Skin epidermis (tissue), 12 donors: Measurements from ENCODE around the gene SREK1IP1.

Source experiments
- H3K27ac ChIP-seq, 21 experiments: fragments of 200-600 bp; sonication (generic) in 11 of 21; one replicate each; pipeline ENCODE4 v1.5.0; 2020; ENCODE audit warnings: mild to moderate bottlenecking in 3 of 21, inconsistent platforms in 2 of 21, moderate library complexity in 2 of 21
- H3K4me3 ChIP-seq, 7 experiments: fragments of 200-600 bp; sonication (generic) in 2 of 7; one replicate each; pipeline ENCODE4 v1.5.0; 2020; ENCODE audit warnings: inconsistent platforms in 2 of 7, mild to moderate bottlenecking in 2 of 7, moderate library complexity in 1 of 7

SREK1IP1 gene

DNA sequence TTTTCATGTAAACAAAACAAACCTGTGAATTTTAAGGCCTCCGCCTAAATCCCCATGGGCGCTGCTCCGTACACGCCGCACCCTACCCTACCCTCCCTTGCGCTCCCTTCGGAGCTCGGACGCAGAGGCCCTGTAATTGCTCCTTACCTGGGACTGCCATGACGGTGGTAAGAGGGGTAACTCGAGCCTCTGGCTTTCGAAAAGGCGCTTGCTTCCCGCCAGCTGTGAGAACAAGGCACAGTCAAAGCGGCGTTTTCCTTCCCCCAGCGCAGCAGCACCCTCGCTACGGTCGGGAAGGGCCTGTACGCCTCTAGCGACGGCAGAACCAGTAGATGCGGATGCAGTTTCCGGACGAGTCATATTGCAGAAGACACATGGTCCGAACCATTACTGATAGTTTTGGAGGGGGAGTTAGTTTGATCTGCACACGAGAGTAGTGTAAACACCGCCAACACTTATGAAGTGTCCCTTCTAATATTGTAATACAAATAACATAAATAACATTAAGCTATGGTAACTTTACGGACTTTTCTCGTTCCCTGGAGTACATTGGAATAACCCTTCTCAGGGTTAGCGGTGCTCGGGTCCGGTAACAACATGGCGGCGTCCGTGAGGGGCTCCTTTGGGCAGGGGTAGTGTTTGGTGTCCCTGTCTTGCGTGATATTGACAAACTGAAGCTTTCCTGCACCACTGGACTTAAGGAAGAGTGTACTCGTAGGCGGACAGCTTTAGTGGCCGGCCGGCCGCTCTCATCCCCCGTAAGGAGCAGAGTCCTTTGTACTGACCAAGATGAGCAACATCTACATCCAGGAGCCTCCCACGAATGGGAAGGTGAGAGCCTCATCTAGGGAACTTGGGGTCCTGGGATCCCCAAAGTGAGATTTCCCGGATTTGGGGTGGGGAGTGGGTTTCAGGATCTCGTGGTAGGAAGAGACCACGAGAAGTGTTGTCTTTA is at the start of gene SREK1IP1, which contains the start of gene CWC27:
TSS of gene SREK1IP1 (minus strand) at position 334 of the 955 bp plus-strand sequence. CDS start at position 160, 174 bp downstream.
TSS of gene CWC27 (plus strand) at position 573 of the 955 bp plus-strand sequence. CDS start at position 790, 217 bp downstream.
- peak within 1 kb of the TSS; percentile 59 to 98 (median 84) for H3K4me3 ChIP-seq
- peak within 1 kb of the TSS; percentile 77 to 99 (median 94) for H3K27ac ChIP-seq

- H3K27ac ChIP-seq = peak overlapping the region in 1 of 21 experiments; percentile 20
Observed at GRCh38 chr5:64818245-64818644, 49.8 kb upstream of the SREK1IP1 start.

DNA sequence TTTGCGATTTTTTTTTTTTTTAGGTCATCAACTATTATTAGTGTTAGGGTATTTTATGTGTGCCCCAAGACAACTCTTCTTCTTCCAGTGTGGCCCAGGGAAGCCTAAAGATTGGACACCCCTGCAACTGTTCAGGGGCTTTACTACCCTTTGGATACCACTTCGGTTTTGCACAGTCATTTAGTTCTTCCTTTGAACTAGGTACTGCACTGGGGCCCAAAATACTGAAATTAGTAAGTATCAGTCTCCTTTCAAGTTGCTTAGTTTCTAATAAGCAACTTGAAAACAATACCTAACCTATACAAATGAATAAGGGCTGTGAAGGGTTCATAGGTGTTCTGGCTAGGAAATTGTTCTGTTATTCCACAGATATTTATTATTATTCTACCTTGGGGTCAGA is 45.6 kb upstream of the SREK1IP1 start:
- Histone ChIP-seq H3K27ac (no peak overlapping the region), H3K4me3 (no peak overlapping the region)

More at GRCh38 chr5:64818245-64818644, 49.8 kb upstream of the SREK1IP1 start:
- no peak overlapping the region for H3K4me3 ChIP-seq

GRCh38 chr5:64811050-64811640 is 42.7 kb upstream of the SREK1IP1 start:
- Histone ChIP-seq H3K27ac (no peak overlapping the region), H3K4me3 (no peak overlapping the region)

DNA sequence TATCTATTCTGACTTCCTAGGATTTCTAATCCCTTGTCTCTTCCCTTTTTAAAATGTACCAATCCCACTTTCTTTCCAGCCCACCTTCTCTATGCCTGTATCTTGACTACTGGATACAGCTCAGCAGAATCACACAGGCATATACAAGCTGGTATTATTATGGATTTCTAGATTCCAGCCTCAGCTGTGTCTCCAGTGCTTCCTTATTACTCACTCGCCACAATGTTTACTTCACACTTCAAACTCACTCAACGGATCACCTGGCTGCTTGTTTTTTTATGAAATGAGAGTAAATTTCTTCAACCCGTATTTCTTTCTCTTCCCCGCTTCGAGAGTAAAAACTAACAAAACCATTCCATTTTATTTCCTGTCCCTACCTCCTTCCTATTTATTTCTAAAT is 39.0 kb upstream of the SREK1IP1 start:
- no peak overlapping the region for H3K4me3 ChIP-seq
- no peak overlapping the region for H3K27ac ChIP-seq

DNA sequence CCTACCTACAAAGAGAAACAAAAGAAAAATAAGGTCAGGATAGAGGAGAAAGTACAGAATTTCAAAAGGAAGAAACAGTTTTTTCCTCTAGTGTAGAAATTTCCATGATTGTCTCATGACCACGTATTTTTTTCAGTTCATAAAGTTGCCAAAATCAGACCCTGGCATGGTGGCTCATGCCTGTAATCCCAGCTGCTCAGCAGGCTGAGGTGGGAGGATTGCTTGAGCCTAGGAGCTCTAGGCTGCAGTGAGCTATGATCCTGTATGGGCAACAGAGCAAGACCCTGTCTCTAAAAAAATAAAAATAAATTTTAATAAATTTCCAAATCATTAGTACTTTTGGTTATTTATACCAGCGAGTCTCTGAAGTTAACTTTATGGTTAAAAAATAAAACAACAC is 38.0 kb upstream of the SREK1IP1 start:
- H3K27ac ChIP-seq = no peak overlapping the region

GRCh38 chr5:64800926-64801325 is 32.4 kb upstream of the SREK1IP1 start:
- Histone ChIP-seq H3K27ac (no peak overlapping the region), H3K4me3 (no peak overlapping the region)

More for the DNA sequence above, 38.0 kb upstream of the SREK1IP1 start:
- H3K4me3 ChIP-seq = no peak overlapping the region

DNA sequence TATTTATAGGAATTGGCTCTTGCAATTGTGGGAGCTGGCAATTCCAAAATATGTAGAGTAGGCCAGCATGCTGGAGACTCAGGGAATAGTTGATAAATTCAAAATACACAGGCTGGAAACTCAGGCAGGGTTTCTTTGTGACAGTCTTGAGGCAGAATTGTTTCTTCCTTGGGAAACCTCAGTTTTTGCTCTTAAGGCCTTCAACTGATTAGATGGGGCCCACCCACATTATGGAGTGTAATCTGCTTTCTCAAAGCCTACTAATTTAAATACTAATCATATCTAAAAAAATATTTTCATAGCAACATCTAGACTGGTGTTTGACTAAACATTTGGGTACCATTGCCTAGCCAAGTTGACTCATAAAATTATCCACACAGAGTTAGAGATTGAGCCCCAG is 27.8 kb upstream of the SREK1IP1 start:
- Histone ChIP-seq H3K27ac (no peak overlapping the region), H3K4me3 (no peak overlapping the region)

GRCh38 chr5:64794053-64794770 is 25.7 kb upstream of the SREK1IP1 start:
- H3K4me3 ChIP-seq = no peak overlapping the region
- H3K27ac ChIP-seq = no peak overlapping the region

GRCh38 chr5:64792469-64792868 is 24.0 kb upstream of the SREK1IP1 start:
- Histone ChIP-seq H3K4me3 (no peak overlapping the region), H3K27ac (no peak overlapping the region)

DNA sequence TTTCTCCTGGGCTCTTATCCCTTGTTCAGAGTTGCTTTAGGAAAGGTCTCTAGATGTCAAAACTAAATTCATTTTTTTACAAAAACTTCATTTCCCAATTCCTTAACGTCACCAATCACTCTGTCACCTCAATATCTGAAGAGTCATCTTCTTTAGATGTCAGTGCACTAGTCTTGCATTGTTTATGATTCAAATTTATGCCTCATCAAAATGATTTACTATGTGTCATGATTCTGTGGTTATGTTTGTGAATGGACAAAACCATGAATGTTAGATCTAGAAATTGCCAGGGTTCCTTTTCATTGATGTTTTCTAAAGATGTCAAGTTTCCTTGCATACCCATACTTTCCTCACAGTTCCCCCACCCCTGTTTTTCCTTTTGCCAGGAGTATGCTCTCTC is 21.7 kb upstream of the SREK1IP1 start:
- Histone ChIP-seq H3K27ac (no peak overlapping the region), H3K4me3 (no peak overlapping the region)

GRCh38 chr5:64789457-64789856 is 21.0 kb upstream of the SREK1IP1 start:
- H3K4me3 ChIP-seq = no peak overlapping the region
- no peak overlapping the region for H3K27ac ChIP-seq

GRCh38 chr5:64788156-64788555 is 19.7 kb upstream of the SREK1IP1 start:
- Histone ChIP-seq H3K4me3 (no peak overlapping the region), H3K27ac (no peak overlapping the region)

GRCh38 chr5:64786372-64786771 is 17.9 kb upstream of the SREK1IP1 start:
- Histone ChIP-seq H3K4me3 (no peak overlapping the region), H3K27ac (no peak overlapping the region)

GRCh38 chr5:64784451-64785025 is 16.0 kb upstream of the SREK1IP1 start:
- Histone ChIP-seq H3K27ac (no peak overlapping the region), H3K4me3 (no peak overlapping the region)

- no peak overlapping the region for H3K4me3 ChIP-seq
- H3K27ac ChIP-seq = no peak overlapping the region
Observed at GRCh38 chr5:64775291-64775690, 6.8 kb upstream of the SREK1IP1 start.

GRCh38 chr5:64773533-64773932 is 5.0 kb upstream of the SREK1IP1 start:
- H3K4me3 ChIP-seq = no peak overlapping the region
- H3K27ac ChIP-seq = no peak overlapping the region

- Histone ChIP-seq H3K4me3 (no peak overlapping the region), H3K27ac (no peak overlapping the region)
Observed at GRCh38 chr5:64771736-64772135, 3.2 kb upstream of the SREK1IP1 start.

DNA sequence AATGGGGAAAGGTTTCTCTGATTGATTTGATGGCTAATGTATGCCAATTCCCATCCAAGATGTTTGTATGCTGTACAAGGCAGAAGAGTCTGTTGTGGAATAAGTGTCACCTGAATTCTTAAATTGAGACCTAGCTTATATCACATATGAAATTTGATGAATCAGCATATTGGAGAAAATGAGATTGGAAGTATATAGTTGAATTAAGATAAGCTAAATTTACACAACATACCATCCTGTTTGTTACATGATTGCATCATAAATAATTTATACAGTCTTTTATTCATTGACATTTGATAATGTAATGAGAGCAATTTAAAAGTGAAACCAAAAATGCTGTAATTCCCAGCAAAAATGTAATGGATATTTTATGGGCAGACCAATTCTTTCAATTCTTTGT is 1.4 kb upstream of the SREK1IP1 start:
- Histone ChIP-seq H3K27ac (no peak overlapping the region), H3K4me3 (peak overlapping the region in 6 of 7 experiments; percentile 59 to 98 (median 86))

- peak overlapping the region; percentile 77 to 99 (median 94) for H3K27ac ChIP-seq
- peak overlapping the region; percentile 59 to 98 (median 84) for H3K4me3 ChIP-seq
Observed at GRCh38 chr5:64767959-64768357, 533 bp downstream of the SREK1IP1 start.
